ENCODE results near the gene MADCAM1. TPM values are rescaled to one million over a fixed set of nuclear protein-coding genes. Genes with fewer than 3 reads are reported as not detected.
"Not testable (repeated sequence)": the region's sequence is repeated elsewhere in the genome, so short reads cannot be mapped to it uniquely, and the experiment has no call there.

The MADCAM1 gene
- total RNA-seq, result under 1 TPM; 0.16 to 0.39 TPM

- H3K9me3 Mint-ChIP-seq (ENCODE audit: insufficient read depth), result no peaks in the 10 kb centered on the region
- CTCF ChIA-PET, result interaction anchor here (1.3 to 2.4 kb wide), 3 partner anchors 8 to 15 kb away, joined by 12 to 32 read pairs (median 15); partner anchors contain the start of gene TPGS1
- DNase-seq (no peak), ATAC-seq (no peak)
- H3K4me1 Mint-ChIP-seq (ENCODE audit: low read depth), result peaks cover 3% of the 10 kb centered on the region
- no peaks in the 10 kb centered on the region for H3K36me3 Mint-ChIP-seq (ENCODE audit: low read depth)
- POLR2A ChIA-PET, result interaction anchor here (0.6 to 0.7 kb wide), 2 partner anchors 182 to 1315 kb away, joined by 3 read pairs; no protein-coding TSS in a partner anchor
- no peak within 1 kb of the TSS for H3K27ac Mint-ChIP-seq
- no peak within 1 kb of the TSS for H3K4me3 Mint-ChIP-seq
- peaks cover 18% of the 10 kb centered on the region for H3K27me3 Mint-ChIP-seq (ENCODE audit: low read depth)
Measured at GRCh38 chr19:496112-496665, at the start of gene MADCAM1. Gene MADCAM1 (plus strand): TSS chr19:496486. CDS start chr19:496500, 14 bp downstream.

- ChIA-PET CTCF (no interaction called here), POLR2A (no interaction called here)
- no peak for DNase-seq
- Mint-ChIP-seq H3K4me1 (ENCODE audit: low read depth) (no peaks in the 10 kb centered on the region), H3K4me3 (no peak overlapping the region), H3K36me3 (ENCODE audit: low read depth) (no peaks in the 10 kb centered on the region), H3K9me3 (ENCODE audit: insufficient read depth) (no peaks in the 10 kb centered on the region), H3K27me3 (ENCODE audit: low read depth) (no peaks in the 10 kb centered on the region), H3K27ac (no peak overlapping the region)
- ATAC-seq, result no peak
Measured at GRCh38 chr19:447064-447426, 49.2 kb upstream of the MADCAM1 start.

- no peak overlapping the region for H3K27ac Mint-ChIP-seq
- H3K4me1 Mint-ChIP-seq (ENCODE audit: low read depth), result no peaks in the 10 kb centered on the region
- H3K9me3 Mint-ChIP-seq (ENCODE audit: insufficient read depth), result no peaks in the 10 kb centered on the region
- POLR2A ChIA-PET, result no interaction called here
- CTCF ChIA-PET, result no interaction called here
- DNase-seq (no peak), ATAC-seq (no peak)
- H3K27me3 Mint-ChIP-seq (ENCODE audit: low read depth), result no peaks in the 10 kb centered on the region
- no peaks in the 10 kb centered on the region for H3K36me3 Mint-ChIP-seq (ENCODE audit: low read depth)
- H3K4me3 Mint-ChIP-seq, result no peak overlapping the region
Measured at GRCh38 chr19:447816-448560, 48.3 kb upstream of the MADCAM1 start.

GRCh38 chr19:449916-450315, 46.4 kb upstream of the MADCAM1 start:
- Mint-ChIP-seq H3K36me3 (ENCODE audit: low read depth) (no peaks in the 10 kb centered on the region), H3K4me3 (no peak overlapping the region), H3K27me3 (ENCODE audit: low read depth) (no peaks in the 10 kb centered on the region), H3K4me1 (ENCODE audit: low read depth) (no peaks in the 10 kb centered on the region), H3K27ac (no peak overlapping the region), H3K9me3 (ENCODE audit: insufficient read depth) (no peaks in the 10 kb centered on the region)
- ATAC-seq (no peak), DNase-seq (no peak)
- ChIA-PET POLR2A (no interaction called here), CTCF (no interaction called here)

- H3K9me3 Mint-ChIP-seq (ENCODE audit: insufficient read depth); H3K27ac Mint-ChIP-seq; H3K4me3 Mint-ChIP-seq; H3K36me3 Mint-ChIP-seq (ENCODE audit: low read depth); POLR2A ChIA-PET; CTCF ChIA-PET; DNase-seq; H3K4me1 Mint-ChIP-seq (ENCODE audit: low read depth); H3K27me3 Mint-ChIP-seq (ENCODE audit: low read depth); ATAC-seq: not testable (repeated sequence)
Measured at GRCh38 chr19:450912-451481, 45.3 kb upstream of the MADCAM1 start.

GRCh38 chr19:452829-453228, 43.5 kb upstream of the MADCAM1 start:
- POLR2A ChIA-PET, result no interaction called here

GRCh38 chr19:453606-454005, 42.7 kb upstream of the MADCAM1 start:
- no peaks in the 10 kb centered on the region for H3K4me1 Mint-ChIP-seq (ENCODE audit: low read depth)
- ATAC-seq (no peak), DNase-seq (no peak)
- H3K9me3 Mint-ChIP-seq (ENCODE audit: insufficient read depth), result no peaks in the 10 kb centered on the region
- H3K4me3 Mint-ChIP-seq, result no peak overlapping the region
- no peak overlapping the region for H3K27ac Mint-ChIP-seq
- no peaks in the 10 kb centered on the region for H3K27me3 Mint-ChIP-seq (ENCODE audit: low read depth)
- CTCF ChIA-PET, result no interaction called here
- H3K36me3 Mint-ChIP-seq (ENCODE audit: low read depth), result no peaks in the 10 kb centered on the region
- POLR2A ChIA-PET, result no interaction called here

More at GRCh38 chr19:452829-453228, 43.5 kb upstream of the MADCAM1 start:
- ATAC-seq (no peak), DNase-seq (no peak)
- Mint-ChIP-seq H3K4me1 (ENCODE audit: low read depth) (no peaks in the 10 kb centered on the region), H3K36me3 (ENCODE audit: low read depth) (no peaks in the 10 kb centered on the region), H3K27ac (no peak overlapping the region), H3K27me3 (ENCODE audit: low read depth) (no peaks in the 10 kb centered on the region), H3K4me3 (no peak overlapping the region), H3K9me3 (ENCODE audit: insufficient read depth) (no peaks in the 10 kb centered on the region)
- CTCF ChIA-PET, result no interaction called here

- H3K27me3 Mint-ChIP-seq (ENCODE audit: low read depth), result peaks cover 6% of the 10 kb centered on the region
- peaks cover 5% of the 10 kb centered on the region for H3K4me1 Mint-ChIP-seq (ENCODE audit: low read depth)
- ATAC-seq, result no peak
- H3K27ac Mint-ChIP-seq, result no peak overlapping the region
- H3K9me3 Mint-ChIP-seq (ENCODE audit: insufficient read depth), result no peaks in the 10 kb centered on the region
- no peaks in the 10 kb centered on the region for H3K36me3 Mint-ChIP-seq (ENCODE audit: low read depth)
- H3K4me3 Mint-ChIP-seq, result no peak overlapping the region
- CTCF ChIA-PET, result no interaction called here
- no peak for DNase-seq
- POLR2A ChIA-PET, result no interaction called here
Measured at GRCh38 chr19:455031-455705, 41.1 kb upstream of the MADCAM1 start.

GRCh38 chr19:455851-456546, 40.3 kb upstream of the MADCAM1 start:
- Mint-ChIP-seq H3K36me3 (ENCODE audit: low read depth) (no peaks in the 10 kb centered on the region), H3K27ac (no peak overlapping the region), H3K9me3 (ENCODE audit: insufficient read depth) (no peaks in the 10 kb centered on the region), H3K4me3 (no peak overlapping the region), H3K4me1 (ENCODE audit: low read depth) (peaks cover 5% of the 10 kb centered on the region), H3K27me3 (ENCODE audit: low read depth) (peaks cover 6% of the 10 kb centered on the region)
- ChIA-PET CTCF (no interaction called here), POLR2A (no interaction called here)
- no peak for ATAC-seq
- no peak for DNase-seq

- H3K9me3 Mint-ChIP-seq (ENCODE audit: insufficient read depth), result no peaks in the 10 kb centered on the region
- H3K4me1 Mint-ChIP-seq (ENCODE audit: low read depth), result peaks cover 6% of the 10 kb centered on the region
- no peak overlapping the region for H3K4me3 Mint-ChIP-seq
- DNase-seq, result no peak
- no peak overlapping the region for H3K27ac Mint-ChIP-seq
- H3K27me3 Mint-ChIP-seq (ENCODE audit: low read depth), result peaks cover 8% of the 10 kb centered on the region
- POLR2A ChIA-PET, result no interaction called here
- no peaks in the 10 kb centered on the region for H3K36me3 Mint-ChIP-seq (ENCODE audit: low read depth)
- CTCF ChIA-PET, result no interaction called here
- ATAC-seq, result no peak
Measured at GRCh38 chr19:456547-457110, 39.7 kb upstream of the MADCAM1 start.

GRCh38 chr19:457636-458035, 38.6 kb upstream of the MADCAM1 start:
- H3K27ac Mint-ChIP-seq, result no peak overlapping the region
- POLR2A ChIA-PET, result no interaction called here

More at GRCh38 chr19:457636-458035, 38.6 kb upstream of the MADCAM1 start:
- Mint-ChIP-seq H3K9me3 (ENCODE audit: insufficient read depth) (no peaks in the 10 kb centered on the region), H3K4me3 (no peak overlapping the region), H3K4me1 (ENCODE audit: low read depth) (peaks cover 7% of the 10 kb centered on the region), H3K36me3 (ENCODE audit: low read depth) (no peaks in the 10 kb centered on the region), H3K27me3 (ENCODE audit: low read depth) (peaks cover 17% of the 10 kb centered on the region)
- DNase-seq (no peak), ATAC-seq (no peak)
- CTCF ChIA-PET, result no interaction called here
